GM12875 (cell line): Measurements from ENCODE around the gene C9orf78.

ENCODE experiments used
- H3K4me3 ChIP-seq: one replicate; pipeline ENCODE4 v1.5.1; 2011; ENCODE audit warnings: low read depth, low read length, control low read depth
- CTCF ChIP-seq: IDR thresholded peaks from 2 replicates; pipeline ENCODE4 v1.5.1; 2011; ENCODE audit warnings: low read depth, mild to moderate bottlenecking, control low read depth, inconsistent platforms, low read length, moderate library complexity, borderline replicate concordance; ENCODE audit not compliant: insufficient read depth

Gene C9orf78

DNA sequence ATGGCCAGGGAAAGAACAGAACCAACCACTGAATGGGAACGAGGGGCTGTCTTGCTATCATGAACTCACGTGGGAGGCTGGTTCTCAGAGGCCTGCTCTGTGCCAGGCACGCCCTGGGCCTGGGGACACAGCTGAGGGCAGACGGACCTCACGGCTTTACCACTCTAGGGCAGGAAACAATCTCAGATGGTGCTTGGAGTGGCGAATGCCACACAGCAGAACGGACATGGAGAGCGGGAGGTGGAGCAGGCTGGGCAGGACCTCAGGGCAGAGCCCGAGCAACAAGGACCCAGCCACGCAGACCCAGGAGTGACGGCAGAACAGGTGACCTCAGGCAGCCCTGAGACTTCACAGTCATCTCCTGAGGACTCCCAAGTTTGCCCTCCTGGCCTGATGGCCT lies 19.8 kb downstream of the C9orf78 start:
- H3K4me3 ChIP-seq: no peak overlapping the region
- no peak for TF ChIP-seq CTCF

DNA sequence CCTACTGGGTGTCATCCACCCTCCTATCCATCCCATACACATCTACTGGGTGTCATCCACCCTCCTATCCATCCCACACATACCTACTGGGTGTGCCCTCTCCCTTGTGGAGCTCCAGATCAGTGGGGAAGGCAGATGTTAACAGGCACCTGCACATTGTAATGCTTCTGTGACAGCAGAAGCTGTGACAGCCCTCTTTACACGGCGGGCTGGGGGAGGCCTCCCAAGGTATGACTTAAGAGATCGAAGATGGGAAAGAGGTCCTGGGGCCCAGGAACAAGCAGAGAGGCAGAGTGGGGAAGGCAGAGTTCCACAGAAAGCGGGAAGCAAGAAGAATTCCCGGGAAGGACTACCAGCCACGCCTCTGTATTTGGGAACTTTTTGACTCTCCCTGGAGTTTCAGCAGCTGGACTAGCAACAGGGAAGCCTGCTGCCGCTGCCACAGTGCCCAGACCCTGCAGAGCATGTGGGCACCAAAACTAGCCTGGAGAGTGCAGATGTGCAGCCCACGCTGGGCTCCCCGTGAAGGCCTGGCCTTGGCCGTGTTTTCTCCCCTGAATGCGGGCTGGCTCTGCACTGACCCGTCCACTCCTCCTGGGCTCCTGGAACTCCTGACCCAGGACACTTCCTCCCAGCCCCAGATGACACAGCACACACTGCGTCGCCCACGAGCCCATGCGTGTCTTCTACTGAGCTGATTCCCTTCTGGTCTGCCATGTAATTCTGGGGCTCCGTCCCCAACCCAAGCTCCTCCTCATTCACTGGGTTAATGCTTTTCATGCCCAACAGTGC lies 20.4 kb downstream of the C9orf78 start:
- TF ChIP-seq CTCF: no peak
- H3K4me3 ChIP-seq: no peak overlapping the region

DNA sequence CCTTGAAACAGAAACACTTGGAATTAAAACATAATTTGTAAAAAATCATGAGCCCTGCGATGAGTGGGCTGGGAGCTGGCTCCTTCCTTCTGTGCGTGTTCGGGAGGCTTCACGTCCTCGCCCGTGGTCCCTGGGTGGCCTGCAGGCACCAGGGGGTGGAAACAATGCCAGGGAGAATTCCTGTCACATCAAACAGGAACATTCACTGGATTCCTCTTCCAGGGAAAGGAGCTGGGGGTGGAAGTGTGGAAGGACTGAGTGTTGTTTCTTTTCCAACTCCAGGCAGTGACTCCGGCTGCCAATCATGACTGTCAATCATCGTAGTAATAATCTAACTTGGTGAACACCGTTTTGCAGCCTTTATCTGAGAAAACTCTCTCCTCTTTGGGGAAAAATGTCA lies 21.4 kb downstream of the C9orf78 start:
- no peak for TF ChIP-seq CTCF
- H3K4me3 ChIP-seq: no peak overlapping the region

DNA sequence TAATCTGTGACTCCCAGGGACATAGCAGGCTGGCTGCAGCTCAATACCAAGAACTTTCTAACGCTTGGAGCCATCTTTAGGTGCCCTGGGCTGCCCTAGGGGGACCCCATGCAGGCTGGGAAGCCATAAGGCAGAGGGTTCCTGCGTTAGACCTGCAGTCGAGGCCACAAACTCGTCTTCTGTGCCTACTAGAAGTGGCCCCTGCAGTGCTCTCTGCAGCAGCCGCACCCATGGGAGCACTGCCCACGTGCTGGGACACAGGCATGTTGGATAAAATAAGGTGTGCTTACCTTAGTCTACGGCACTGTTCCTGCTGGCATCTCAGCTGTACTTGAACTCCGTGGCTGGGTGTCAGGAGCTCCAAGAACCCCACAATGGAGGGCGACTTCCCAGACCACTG lies 22.7 kb downstream of the C9orf78 start:
- TF ChIP-seq CTCF: no peak
- no peak overlapping the region for H3K4me3 ChIP-seq

DNA sequence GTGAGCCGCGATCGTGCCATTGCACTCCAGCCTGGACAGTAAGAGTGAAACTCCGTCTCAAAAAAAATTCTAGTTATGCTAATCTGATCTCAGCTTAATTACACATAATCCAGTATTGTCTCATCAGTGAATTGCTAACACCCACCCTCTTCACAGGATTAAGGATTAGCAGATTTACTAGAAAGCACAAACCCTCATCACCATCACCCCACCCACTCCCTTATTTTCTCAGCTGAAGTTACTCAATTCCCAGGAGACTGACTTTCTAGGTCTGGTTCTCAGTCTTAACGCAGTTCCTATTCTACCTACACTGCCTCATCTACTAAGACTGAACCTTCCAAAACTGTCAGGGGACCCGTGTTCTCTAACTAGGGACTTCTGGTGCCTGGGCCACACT lies 23.1 kb downstream of the C9orf78 start:
- TF ChIP-seq CTCF: no peak

GRCh38 chr9:129810788-129811187 lies 24.3 kb downstream of the C9orf78 start:
- TF ChIP-seq CTCF: no peak
- H3K4me3 ChIP-seq: no peak overlapping the region

More for the DNA sequence above, 23.1 kb downstream of the C9orf78 start:
- no peak overlapping the region for H3K4me3 ChIP-seq

DNA sequence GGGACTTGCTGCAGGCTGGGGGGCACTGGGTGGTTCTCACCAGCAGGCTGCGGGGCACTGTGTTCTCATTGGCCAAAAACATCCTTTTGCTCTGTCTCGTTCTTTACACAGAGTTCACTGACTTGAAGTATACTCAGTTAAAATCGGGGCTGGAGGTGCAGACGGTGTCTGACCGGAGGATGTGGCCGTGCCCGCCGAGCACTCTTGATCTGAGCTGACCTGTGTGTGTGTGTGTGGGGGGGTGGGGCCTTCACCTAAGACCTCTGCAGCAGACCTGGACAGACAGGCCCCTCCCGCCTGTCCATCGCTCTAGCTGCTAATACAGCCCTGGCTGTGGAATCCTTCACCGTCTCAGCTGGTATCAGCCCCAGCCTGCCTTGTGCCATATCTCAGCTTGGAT lies 25.0 kb downstream of the C9orf78 start:
- no peak overlapping the region for H3K4me3 ChIP-seq
- TF ChIP-seq CTCF: no peak
